Activated naive CD4-positive, alpha-beta T cell treated with anti-CD3 and anti-CD28 coated beads, Interleukin-2, amount 10 ng/mL, durations not matched to agents 7 days and 5 days (primary cell): ENCODE data around the gene PPP4R2.

Experiments used
- CTCF ChIA-PET: fragments of 350-600 bp; sonication (Branson Sonifier 250); formaldehyde crosslinking; loops from one replicate; lab custom pipeline; 2021; ENCODE audit warnings: antibody characterized with exemption; lab: Charles Lee
- DNase-seq: peaks from one replicate; pipeline ENCODE4 v3.0.0-alpha.2; 2020
- H3K27ac Mint-ChIP-seq: one replicate; pipeline ENCODE4 v1.8.0; 2021; ENCODE audit warnings: mild to moderate bottlenecking, moderate library complexity, mixed read lengths
- H3K27me3 Mint-ChIP-seq: one replicate; pipeline ENCODE4 v1.8.0; 2021; ENCODE audit warnings: mild to moderate bottlenecking, mixed read lengths
- H3K36me3 Mint-ChIP-seq: one replicate; pipeline ENCODE4 v1.8.0; 2021; ENCODE audit warnings: mixed read lengths
- H3K4me1 Mint-ChIP-seq: one replicate; pipeline ENCODE4 v1.8.0; 2021; ENCODE audit warnings: mixed read lengths
- H3K4me3 Mint-ChIP-seq: one replicate; pipeline ENCODE4 v1.8.0; 2021; ENCODE audit warnings: mild to moderate bottlenecking, moderate library complexity, mixed read lengths
- H3K9me3 Mint-ChIP-seq: one replicate; pipeline ENCODE4 v1.8.0; 2021; ENCODE audit warnings: mixed read lengths

Gene PPP4R2

DNA sequence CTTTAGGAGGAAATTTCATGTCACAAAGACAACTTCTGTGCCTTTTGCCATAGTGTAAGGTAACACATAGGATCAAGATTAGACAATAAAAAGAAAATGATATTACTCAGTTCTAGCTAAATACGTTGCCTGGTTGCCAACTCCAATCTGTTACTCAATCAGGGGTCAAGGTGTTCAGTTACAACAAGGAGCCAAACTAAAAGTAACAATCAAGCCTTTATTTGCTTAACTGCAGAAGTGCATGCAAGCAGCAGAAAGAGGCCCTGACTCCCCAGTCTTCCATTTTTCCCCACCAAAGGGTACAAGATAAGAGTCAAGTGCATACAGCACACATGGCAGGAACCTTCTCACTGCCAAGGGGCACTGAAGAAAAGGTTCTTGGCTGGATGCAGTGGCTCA, 28.3 kb upstream of the PPP4R2 start:
- DNase-seq: no peak
- Mint-ChIP-seq H3K4me1 (peaks cover 31% of the 10 kb centered on the region), H3K27ac (no peak overlapping the region), H3K9me3 (no peaks in the 10 kb centered on the region), H3K27me3 (peaks cover 5% of the 10 kb centered on the region), H3K4me3 (no peak overlapping the region), H3K36me3 (peaks cover 2% of the 10 kb centered on the region)
- CTCF ChIA-PET: interaction anchor here (1.1 kb wide), 1 partner anchor 16 kb away, joined by 3 read pairs; no protein-coding TSS in a partner anchor

GRCh38 chr3:72969766-72970165, 26.8 kb upstream of the PPP4R2 start:
- peaks cover 27% of the 10 kb centered on the region for H3K4me1 Mint-ChIP-seq
- CTCF ChIA-PET: no interaction called here
- H3K36me3 Mint-ChIP-seq: peaks cover 2% of the 10 kb centered on the region

GRCh38 chr3:72970942-72971341, 25.7 kb upstream of the PPP4R2 start:
- H3K4me3 Mint-ChIP-seq: no peak overlapping the region
- H3K4me1 Mint-ChIP-seq: peaks cover 15% of the 10 kb centered on the region
- peaks cover 19% of the 10 kb centered on the region for H3K27me3 Mint-ChIP-seq
- CTCF ChIA-PET: no interaction called here
- no peak for DNase-seq
- no peaks in the 10 kb centered on the region for H3K9me3 Mint-ChIP-seq
- no peaks in the 10 kb centered on the region for H3K36me3 Mint-ChIP-seq
- H3K27ac Mint-ChIP-seq: no peak overlapping the region

More at GRCh38 chr3:72969766-72970165, 26.8 kb upstream of the PPP4R2 start:
- Mint-ChIP-seq H3K4me3 (no peak overlapping the region), H3K27ac (no peak overlapping the region), H3K9me3 (no peaks in the 10 kb centered on the region), H3K27me3 (peaks cover 13% of the 10 kb centered on the region)
- DNase-seq: no peak

DNA sequence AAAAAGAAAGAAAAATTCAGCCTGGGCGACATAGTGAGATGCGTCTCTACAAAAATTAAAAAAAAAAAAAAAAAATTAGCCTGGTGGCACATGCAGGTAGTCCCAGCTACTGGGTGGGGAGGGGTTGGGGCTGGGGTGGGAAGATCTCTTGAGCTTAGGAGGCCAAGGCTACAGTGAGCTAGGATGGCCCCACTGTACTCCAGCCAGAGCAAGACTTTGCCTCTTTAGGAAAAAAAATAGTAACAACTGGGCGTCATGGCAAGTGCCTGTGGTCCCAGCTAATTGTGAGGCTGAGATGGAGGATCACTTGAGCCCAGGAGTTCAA, 23.9 kb upstream of the PPP4R2 start:
- DNase-seq: no peak
- H3K27me3 Mint-ChIP-seq: peaks cover 20% of the 10 kb centered on the region
- H3K4me3 Mint-ChIP-seq: no peak overlapping the region
- CTCF ChIA-PET: no interaction called here
- no peaks in the 10 kb centered on the region for H3K9me3 Mint-ChIP-seq
- peaks cover 2% of the 10 kb centered on the region for H3K4me1 Mint-ChIP-seq
- no peaks in the 10 kb centered on the region for H3K36me3 Mint-ChIP-seq
- no peak overlapping the region for H3K27ac Mint-ChIP-seq

DNA sequence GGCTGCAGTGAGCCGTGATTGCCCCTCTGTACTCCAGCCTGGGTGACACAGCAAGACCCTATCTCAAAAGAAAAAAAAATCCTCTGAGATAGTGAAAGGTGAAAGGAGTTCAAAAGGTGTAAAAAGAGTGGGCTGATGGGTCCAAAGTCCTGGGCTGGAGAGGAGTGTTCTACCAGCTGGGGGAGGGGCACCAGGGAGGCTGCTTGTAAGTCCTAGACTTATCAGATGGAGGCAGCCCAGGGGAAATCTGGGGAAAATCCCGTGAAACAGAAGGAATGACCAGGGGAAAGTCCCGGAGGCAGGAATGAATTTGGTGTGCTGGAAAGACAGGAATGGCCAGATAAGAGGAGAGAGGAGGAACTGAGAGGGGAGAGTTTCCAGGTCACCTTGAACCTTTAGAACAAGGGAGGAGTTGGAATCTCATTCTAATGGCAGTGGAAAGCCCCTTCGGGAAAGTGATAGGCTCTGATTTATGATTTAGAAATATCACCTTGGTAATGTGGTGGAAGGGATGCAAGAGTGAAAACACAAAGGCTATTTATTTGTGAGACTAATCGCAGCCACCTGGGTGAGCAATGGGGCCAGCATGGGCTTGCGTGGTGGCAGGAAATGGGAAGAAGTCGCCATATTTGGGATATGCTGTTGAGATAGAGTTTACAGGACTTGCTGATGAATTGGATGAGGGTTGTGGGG, 23.4 kb upstream of the PPP4R2 start:
- H3K4me1 Mint-ChIP-seq: peaks cover 2% of the 10 kb centered on the region
- H3K4me3 Mint-ChIP-seq: no peak overlapping the region
- no peak overlapping the region for H3K27ac Mint-ChIP-seq
- no peaks in the 10 kb centered on the region for H3K9me3 Mint-ChIP-seq
- H3K36me3 Mint-ChIP-seq: no peaks in the 10 kb centered on the region
- CTCF ChIA-PET: no interaction called here
- peaks cover 20% of the 10 kb centered on the region for H3K27me3 Mint-ChIP-seq
- DNase-seq: no peak

- Mint-ChIP-seq H3K9me3 (no peaks in the 10 kb centered on the region), H3K27ac (no peak overlapping the region), H3K4me3 (no peak overlapping the region), H3K4me1 (peaks cover 2% of the 10 kb centered on the region), H3K36me3 (no peaks in the 10 kb centered on the region), H3K27me3 (peaks cover 20% of the 10 kb centered on the region)
- no peak for DNase-seq
- CTCF ChIA-PET: no interaction called here
Measured at GRCh38 chr3:72973786-72974185, 22.8 kb upstream of the PPP4R2 start.

GRCh38 chr3:72974956-72975355, 21.7 kb upstream of the PPP4R2 start:
- peaks cover 28% of the 10 kb centered on the region for H3K27me3 Mint-ChIP-seq
- no peaks in the 10 kb centered on the region for H3K9me3 Mint-ChIP-seq
- no peak overlapping the region for H3K27ac Mint-ChIP-seq
- H3K4me1 Mint-ChIP-seq: peaks cover 2% of the 10 kb centered on the region
- H3K36me3 Mint-ChIP-seq: no peaks in the 10 kb centered on the region
- no peak overlapping the region for H3K4me3 Mint-ChIP-seq
- CTCF ChIA-PET: no interaction called here
- no peak for DNase-seq

- CTCF ChIA-PET: no interaction called here
- H3K9me3 Mint-ChIP-seq: no peaks in the 10 kb centered on the region
- DNase-seq: no peak
- H3K4me1 Mint-ChIP-seq: peaks cover 2% of the 10 kb centered on the region
- H3K27ac Mint-ChIP-seq: no peak overlapping the region
- H3K4me3 Mint-ChIP-seq: no peak overlapping the region
- H3K36me3 Mint-ChIP-seq: no peaks in the 10 kb centered on the region
- peaks cover 33% of the 10 kb centered on the region for H3K27me3 Mint-ChIP-seq
Measured at GRCh38 chr3:72976281-72976741, 20.3 kb upstream of the PPP4R2 start.

DNA sequence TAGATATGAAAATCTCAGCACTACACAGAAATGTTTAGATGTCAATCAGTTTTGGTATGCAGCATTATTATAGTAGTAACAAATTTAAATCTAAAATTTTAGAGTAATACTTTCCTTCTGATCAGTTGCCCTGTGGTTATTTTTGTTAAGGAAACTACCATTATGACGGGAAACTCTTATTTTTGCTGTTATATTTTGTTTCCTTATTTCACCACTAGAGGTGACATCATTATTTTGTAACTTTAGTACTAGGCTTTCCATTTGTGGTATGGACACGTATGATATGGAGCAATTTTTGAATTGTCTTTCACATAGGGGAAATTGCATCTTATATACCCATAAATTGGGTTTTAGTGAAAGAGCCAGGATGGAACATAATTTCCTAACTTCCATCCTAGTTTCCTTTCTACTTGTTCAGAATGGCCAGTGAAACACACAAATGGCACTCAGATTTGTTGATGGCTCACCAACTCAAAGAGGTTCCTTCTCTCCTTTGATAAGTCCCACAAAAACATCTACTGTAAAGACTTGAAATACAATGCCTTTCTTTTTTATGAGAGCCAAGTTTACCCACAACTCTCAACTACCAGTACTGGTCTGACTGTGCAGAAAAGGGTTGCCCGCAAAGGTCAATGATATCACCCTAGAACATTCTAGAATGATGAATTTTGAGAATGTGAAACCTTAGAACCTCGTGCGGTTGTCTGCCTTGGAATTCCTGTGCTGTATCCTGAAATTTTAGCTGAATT, 19.4 kb upstream of the PPP4R2 start:
- peaks cover 2% of the 10 kb centered on the region for H3K4me1 Mint-ChIP-seq
- peaks cover 33% of the 10 kb centered on the region for H3K27me3 Mint-ChIP-seq
- H3K9me3 Mint-ChIP-seq: no peaks in the 10 kb centered on the region
- H3K4me3 Mint-ChIP-seq: no peak overlapping the region
- no peaks in the 10 kb centered on the region for H3K36me3 Mint-ChIP-seq
- CTCF ChIA-PET: no interaction called here
- no peak for DNase-seq
- no peak overlapping the region for H3K27ac Mint-ChIP-seq

- CTCF ChIA-PET: no interaction called here
Measured at GRCh38 chr3:72982609-72983366, 13.8 kb upstream of the PPP4R2 start.

DNA sequence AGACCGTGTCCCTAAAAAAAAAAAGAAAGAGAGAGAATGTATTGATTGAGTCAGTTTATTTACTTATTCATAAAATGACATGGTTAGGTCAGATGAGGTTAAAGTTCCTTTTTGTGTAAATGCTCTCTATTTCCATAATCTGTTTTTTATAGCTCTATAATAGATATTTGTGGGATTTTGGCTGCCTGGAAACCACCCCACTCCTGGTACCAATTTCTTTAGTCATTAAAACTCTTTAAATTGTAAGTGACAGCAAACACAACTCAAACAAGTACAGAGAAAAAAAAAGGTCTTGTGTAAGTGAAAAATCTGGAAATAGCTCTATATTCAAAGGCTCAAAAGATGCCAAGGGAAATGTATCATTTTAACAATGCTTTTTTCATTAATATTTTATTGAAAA, 11.0 kb upstream of the PPP4R2 start:
- no peak overlapping the region for H3K4me3 Mint-ChIP-seq
- no peak overlapping the region for H3K27ac Mint-ChIP-seq
- H3K4me1 Mint-ChIP-seq: no peaks in the 10 kb centered on the region
- peaks cover 7% of the 10 kb centered on the region for H3K9me3 Mint-ChIP-seq
- peaks cover 12% of the 10 kb centered on the region for H3K27me3 Mint-ChIP-seq
- no peak for DNase-seq
- H3K36me3 Mint-ChIP-seq: no peaks in the 10 kb centered on the region
- CTCF ChIA-PET: no interaction called here

More at GRCh38 chr3:72982609-72983366, 13.8 kb upstream of the PPP4R2 start:
- Mint-ChIP-seq H3K27ac (no peak overlapping the region), H3K27me3 (peaks cover 23% of the 10 kb centered on the region), H3K36me3 (no peaks in the 10 kb centered on the region), H3K4me1 (no peaks in the 10 kb centered on the region), H3K4me3 (no peak overlapping the region), H3K9me3 (peaks cover 7% of the 10 kb centered on the region)
- no peak for DNase-seq

DNA sequence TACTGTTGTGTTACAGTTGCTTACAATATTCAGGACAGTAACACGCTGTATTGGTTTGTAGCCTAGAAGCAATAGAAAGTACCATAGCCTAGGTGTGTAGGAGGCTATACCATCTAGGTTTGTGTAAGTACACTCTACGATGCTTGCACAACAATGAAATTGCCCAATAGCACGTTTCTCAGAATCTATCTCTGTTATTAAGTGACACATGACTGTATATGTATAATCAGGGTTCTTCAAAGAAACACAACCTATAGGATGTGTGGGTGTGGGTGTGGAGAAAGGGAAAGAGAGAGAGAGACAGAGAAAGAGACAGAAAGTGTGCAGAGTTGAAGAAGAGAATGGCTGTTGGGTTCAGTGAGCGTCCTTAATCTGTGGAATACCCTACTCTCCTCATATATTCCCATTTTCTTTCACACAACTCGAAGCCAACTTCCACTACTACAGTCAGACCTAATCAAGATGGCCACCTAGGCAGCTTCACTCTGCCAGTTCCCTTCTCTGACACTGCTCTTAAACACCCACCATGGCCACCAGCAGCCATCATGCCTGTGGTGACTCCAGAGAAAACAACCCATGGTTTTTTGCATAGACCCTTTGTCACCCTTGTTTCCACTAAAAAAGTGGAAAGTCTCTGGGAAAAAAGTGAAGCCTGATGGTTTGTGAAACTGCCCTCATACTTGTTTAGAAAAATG, 5.8 kb upstream of the PPP4R2 start:
- Mint-ChIP-seq H3K36me3 (no peaks in the 10 kb centered on the region), H3K4me1 (peaks cover 4% of the 10 kb centered on the region), H3K27ac (no peak overlapping the region), H3K27me3 (no peaks in the 10 kb centered on the region), H3K4me3 (no peak overlapping the region), H3K9me3 (peaks cover 3% of the 10 kb centered on the region)
- CTCF ChIA-PET: no interaction called here
- no peak for DNase-seq

GRCh38 chr3:72991522-72991921, 5.1 kb upstream of the PPP4R2 start:
- Mint-ChIP-seq H3K4me3 (no peak overlapping the region), H3K36me3 (no peaks in the 10 kb centered on the region), H3K9me3 (no peaks in the 10 kb centered on the region), H3K27me3 (no peaks in the 10 kb centered on the region), H3K4me1 (peaks cover 7% of the 10 kb centered on the region), H3K27ac (no peak overlapping the region)
- DNase-seq: no peak
- CTCF ChIA-PET: no interaction called here

DNA sequence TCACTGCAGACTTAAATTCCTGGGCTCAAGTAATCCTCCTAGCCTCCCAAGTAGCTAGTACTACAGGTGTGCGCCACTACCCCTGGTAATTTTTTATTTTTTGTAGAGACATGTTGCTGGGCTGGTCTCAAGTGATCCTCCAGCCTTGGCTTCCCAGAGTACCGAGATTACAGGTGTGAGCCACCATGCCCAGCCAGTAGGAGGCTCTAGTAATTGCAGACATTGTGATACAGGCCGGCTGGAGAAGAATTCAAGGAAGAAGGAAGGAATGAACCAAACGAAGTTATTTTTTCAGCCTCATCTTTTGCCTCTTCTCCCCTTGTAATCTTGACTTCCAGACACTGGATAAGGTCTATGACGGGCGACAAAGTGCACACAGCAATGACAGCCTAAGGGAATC, 3.2 kb upstream of the PPP4R2 start:
- CTCF ChIA-PET: no interaction called here
- Mint-ChIP-seq H3K27ac (no peak overlapping the region), H3K4me3 (no peak overlapping the region), H3K4me1 (peaks cover 16% of the 10 kb centered on the region), H3K27me3 (no peaks in the 10 kb centered on the region), H3K36me3 (peaks cover 3% of the 10 kb centered on the region), H3K9me3 (no peaks in the 10 kb centered on the region)
- no peak for DNase-seq
